ENCODE results near the gene P2RY4. TPM values are rescaled to one million over a fixed set of nuclear protein-coding genes. Genes with fewer than 3 reads are reported as not detected.

Gene P2RY4
- total RNA-seq, 1 donor from 2014 or later, result not detected

DNA sequence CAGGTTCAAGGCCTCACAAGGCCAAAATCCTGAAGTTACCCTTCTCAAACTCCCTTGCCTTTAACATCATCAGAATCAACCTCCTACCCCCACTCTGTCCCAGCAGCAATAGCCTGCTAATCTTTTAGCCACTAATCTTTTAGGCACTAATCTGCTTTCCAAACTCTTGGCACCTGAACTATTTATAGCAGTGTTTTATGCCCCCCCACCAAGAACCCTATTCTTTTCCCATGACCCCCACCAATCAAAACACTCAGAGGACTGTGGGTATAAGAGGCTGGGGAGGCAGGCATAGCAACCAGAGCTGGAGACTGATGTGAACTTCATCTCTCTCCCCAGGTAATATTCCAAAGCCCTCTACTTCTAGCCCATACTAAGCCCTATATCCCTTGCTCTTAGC is 8.0 kb upstream of the P2RY4 start, which contains the start of gene ARR3:
TSS of gene ARR3 (plus strand) at position 301 of the 400 bp plus-strand sequence. CDS start 1,052 bp downstream, outside the sequence.
- H3K4me3 Mint-ChIP-seq (ENCODE audit: low read depth), result no peak within 1 kb of the TSS
- H3K9me3 Mint-ChIP-seq (ENCODE audit: low read depth), result peaks cover 32% of the 10 kb centered on the region
- peaks cover 8% of the 10 kb centered on the region for H3K27me3 Mint-ChIP-seq
- H3K27ac Mint-ChIP-seq, result no peak within 1 kb of the TSS
- TF ChIP-seq, protein P1, sequence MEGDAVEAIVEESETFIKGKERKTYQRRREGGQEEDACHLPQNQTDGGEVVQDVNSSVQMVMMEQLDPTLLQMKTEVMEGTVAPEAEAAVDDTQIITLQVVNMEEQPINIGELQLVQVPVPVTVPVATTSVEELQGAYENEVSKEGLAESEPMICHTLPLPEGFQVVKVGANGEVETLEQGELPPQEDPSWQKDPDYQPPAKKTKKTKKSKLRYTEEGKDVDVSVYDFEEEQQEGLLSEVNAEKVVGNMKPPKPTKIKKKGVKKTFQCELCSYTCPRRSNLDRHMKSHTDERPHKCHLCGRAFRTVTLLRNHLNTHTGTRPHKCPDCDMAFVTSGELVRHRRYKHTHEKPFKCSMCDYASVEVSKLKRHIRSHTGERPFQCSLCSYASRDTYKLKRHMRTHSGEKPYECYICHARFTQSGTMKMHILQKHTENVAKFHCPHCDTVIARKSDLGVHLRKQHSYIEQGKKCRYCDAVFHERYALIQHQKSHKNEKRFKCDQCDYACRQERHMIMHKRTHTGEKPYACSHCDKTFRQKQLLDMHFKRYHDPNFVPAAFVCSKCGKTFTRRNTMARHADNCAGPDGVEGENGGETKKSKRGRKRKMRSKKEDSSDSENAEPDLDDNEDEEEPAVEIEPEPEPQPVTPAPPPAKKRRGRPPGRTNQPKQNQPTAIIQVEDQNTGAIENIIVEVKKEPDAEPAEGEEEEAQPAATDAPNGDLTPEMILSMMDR (IDR thresholded peaks at IDR 0.05; ENCODE audit: unreplicated experiment), result no peak
- DNase-seq (ENCODE audit: low spot score, unreplicated experiment), result no peak
- no peaks in the 10 kb centered on the region for H3K36me3 Mint-ChIP-seq (ENCODE audit: insufficient read depth)
- no peaks in the 10 kb centered on the region for H3K4me1 Mint-ChIP-seq (ENCODE audit: low read depth)

DNA sequence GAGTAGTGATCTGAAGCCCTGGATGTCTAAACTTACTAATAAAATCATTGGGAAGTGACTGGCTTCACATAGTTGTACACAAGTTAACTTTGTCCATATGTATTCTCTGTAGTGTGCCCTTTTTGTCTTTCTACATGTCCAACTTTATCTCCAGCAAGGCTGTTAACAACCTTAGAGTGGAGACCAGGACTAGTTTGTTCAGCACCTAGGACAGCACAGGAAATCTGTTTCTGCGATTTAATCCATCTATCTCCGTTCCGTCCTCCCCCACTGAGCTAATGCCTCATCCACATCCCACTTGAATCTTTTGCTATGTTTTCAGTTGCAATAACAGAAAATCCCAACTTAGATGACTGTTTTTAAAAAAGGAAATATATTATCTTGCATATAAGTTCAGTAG is 4.8 kb upstream of the P2RY4 start:
- Mint-ChIP-seq H3K27ac (no peak overlapping the region), H3K4me1 (ENCODE audit: low read depth) (no peaks in the 10 kb centered on the region), H3K4me3 (ENCODE audit: low read depth) (no peak overlapping the region), H3K36me3 (ENCODE audit: insufficient read depth) (no peaks in the 10 kb centered on the region), H3K9me3 (ENCODE audit: low read depth) (peaks cover 25% of the 10 kb centered on the region), H3K27me3 (peaks cover 8% of the 10 kb centered on the region)
- TF ChIP-seq, protein P1 (IDR thresholded peaks at IDR 0.05; ENCODE audit: unreplicated experiment), result no peak
- no peak for DNase-seq (ENCODE audit: low spot score, unreplicated experiment)

DNA sequence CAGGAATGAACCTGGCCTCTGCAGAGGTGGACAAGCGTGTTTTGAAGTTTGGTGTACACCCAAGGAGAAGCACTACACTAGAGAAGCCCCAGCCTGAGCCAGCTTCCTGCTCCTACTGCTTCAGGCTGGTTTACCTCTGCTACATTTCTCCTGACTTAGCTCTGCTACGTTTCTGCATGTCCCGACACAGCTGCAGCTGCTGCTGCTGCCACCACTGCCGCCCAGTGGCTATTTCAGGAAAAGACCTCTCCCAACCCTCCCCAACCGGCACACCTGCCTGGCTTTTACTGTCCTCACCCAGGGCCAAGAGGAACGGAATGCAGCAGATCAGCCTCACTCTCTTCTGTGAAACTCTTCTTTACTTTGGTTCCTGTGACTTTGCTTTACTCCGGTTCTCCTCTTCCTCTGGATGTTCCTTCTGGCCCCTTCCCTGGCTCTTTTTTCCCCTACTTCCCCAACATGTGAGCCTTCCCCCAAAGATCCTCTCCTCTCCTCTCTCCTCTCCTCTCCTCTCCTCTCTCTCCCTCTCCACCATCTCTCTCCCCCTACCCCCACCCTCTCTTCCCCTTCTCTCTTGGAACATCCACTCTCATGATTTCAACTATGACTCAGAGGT is 3.1 kb upstream of the P2RY4 start:
- H3K4me3 Mint-ChIP-seq (ENCODE audit: low read depth), result no peak overlapping the region
- peaks cover 8% of the 10 kb centered on the region for H3K27me3 Mint-ChIP-seq
- no peaks in the 10 kb centered on the region for H3K36me3 Mint-ChIP-seq (ENCODE audit: insufficient read depth)
- H3K9me3 Mint-ChIP-seq (ENCODE audit: low read depth), result peaks cover 14% of the 10 kb centered on the region
- DNase-seq (ENCODE audit: low spot score, unreplicated experiment), result peak; percentile 28
- no peak overlapping the region for H3K27ac Mint-ChIP-seq
- TF ChIP-seq, protein P1 (IDR thresholded peaks at IDR 0.05; ENCODE audit: unreplicated experiment), result peak; percentile 61
- no peaks in the 10 kb centered on the region for H3K4me1 Mint-ChIP-seq (ENCODE audit: low read depth)

DNA sequence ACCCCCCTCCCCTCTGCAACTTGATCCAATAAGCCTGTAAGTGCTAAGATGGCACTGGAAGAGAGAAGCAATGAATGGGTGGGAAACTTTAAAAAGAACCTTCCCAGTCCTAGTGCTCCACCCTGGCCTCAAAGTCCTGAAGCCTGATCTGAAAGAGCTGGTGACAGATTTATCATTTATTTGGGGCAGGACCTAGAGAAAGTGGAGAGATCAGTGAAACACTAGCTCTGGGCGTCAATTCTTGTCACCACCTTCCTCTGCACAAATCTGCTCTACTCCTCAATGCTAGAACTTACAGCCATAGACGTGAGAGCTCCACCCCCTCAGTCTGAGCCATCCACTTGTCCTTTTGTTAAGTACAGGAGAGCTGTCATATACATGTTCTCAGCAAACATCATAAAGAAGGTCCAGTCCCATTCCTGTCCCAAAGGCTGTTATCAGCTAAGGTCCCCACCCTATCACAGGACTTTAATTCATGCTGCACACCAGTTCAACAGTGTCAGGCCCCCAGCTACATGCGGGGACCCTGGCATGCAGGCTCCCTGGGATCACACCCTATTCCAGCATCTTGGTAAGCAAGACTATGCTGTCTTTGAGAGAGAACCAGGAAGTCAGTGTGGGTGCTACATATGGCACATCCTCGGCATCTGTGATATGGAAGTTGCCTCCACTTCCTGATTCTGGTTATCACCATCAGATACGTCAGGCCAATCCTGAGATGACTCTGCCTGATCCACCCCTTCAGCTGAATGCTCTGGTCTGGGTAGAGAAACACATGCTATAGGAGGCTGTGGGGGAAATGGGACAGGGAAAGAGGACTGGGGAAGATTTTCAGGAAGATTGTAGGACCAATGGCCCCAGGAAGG is 2.3 kb downstream of the P2RY4 start:
- Mint-ChIP-seq H3K9me3 (ENCODE audit: low read depth) (peaks cover 25% of the 10 kb centered on the region), H3K4me1 (ENCODE audit: low read depth) (peaks cover 12% of the 10 kb centered on the region)

DNA sequence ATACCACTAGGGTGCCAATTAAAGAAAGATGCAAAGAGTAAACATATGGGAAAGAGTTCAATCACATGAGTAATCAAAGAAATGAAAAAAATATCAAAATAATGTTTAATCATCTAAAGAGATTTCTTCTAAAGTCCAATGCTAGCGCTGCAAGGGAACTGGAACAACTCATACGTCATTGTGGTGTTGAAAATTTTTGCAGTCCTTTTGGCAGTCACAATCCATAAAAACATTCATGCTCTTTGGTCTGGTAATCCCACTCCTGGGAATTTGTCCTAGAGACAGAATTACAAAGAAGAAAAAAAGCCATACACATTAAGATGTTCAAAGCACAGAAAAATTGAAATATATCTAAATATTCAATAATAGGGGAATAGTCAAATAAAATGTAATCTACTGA is 4.6 kb downstream of the P2RY4 start:
- H3K4me3 Mint-ChIP-seq (ENCODE audit: low read depth), result no peak overlapping the region
- no peaks in the 10 kb centered on the region for H3K36me3 Mint-ChIP-seq (ENCODE audit: insufficient read depth)
- no peak for DNase-seq (ENCODE audit: low spot score, unreplicated experiment)
- TF ChIP-seq, protein P1 (IDR thresholded peaks at IDR 0.05; ENCODE audit: unreplicated experiment), result no peak
- peaks cover 12% of the 10 kb centered on the region for H3K4me1 Mint-ChIP-seq (ENCODE audit: low read depth)
- no peaks in the 10 kb centered on the region for H3K27me3 Mint-ChIP-seq
- no peak overlapping the region for H3K27ac Mint-ChIP-seq
- peaks cover 30% of the 10 kb centered on the region for H3K9me3 Mint-ChIP-seq (ENCODE audit: low read depth)

More for the DNA sequence above, 2.3 kb downstream of the P2RY4 start:
- H3K27me3 Mint-ChIP-seq, result no peaks in the 10 kb centered on the region
- DNase-seq (ENCODE audit: low spot score, unreplicated experiment), result no peak
- H3K4me3 Mint-ChIP-seq (ENCODE audit: low read depth), result no peak overlapping the region
- TF ChIP-seq, protein P1 (IDR thresholded peaks at IDR 0.05; ENCODE audit: unreplicated experiment), result no peak
- no peaks in the 10 kb centered on the region for H3K36me3 Mint-ChIP-seq (ENCODE audit: insufficient read depth)
- no peak overlapping the region for H3K27ac Mint-ChIP-seq

Data from progenitor cell of endocrine pancreas (in vitro differentiated cells).